HG02642 (cell line): ENCODE results near the gene KCNJ3.

Source experiments
- ATAC-seq: cut with Tn5 transposase; IDR thresholded peaks from one replicate; pipeline ENCODE4 v1.9.1; 2021; ENCODE audit warnings: mild to moderate bottlenecking; ENCODE audit not compliant: unreplicated experiment, poor library complexity

KCNJ3 gene

GRCh38 chr2:154698296-154698720 is at the start of gene KCNJ3:
Gene KCNJ3, plus strand, starts transcription at chr2:154698695. Its CDS starts 81 bp downstream, at chr2:154698776.
- ATAC-seq: no peak

GRCh38 chr2:154655499-154655898 is 43.0 kb upstream of the KCNJ3 start:
- no peak for ATAC-seq

GRCh38 chr2:154658854-154659253 is 39.6 kb upstream of the KCNJ3 start:
- ATAC-seq: no peak

- ATAC-seq: no peak
These were observed 34.2 kb upstream of the KCNJ3 start for GRCh38 chr2:154664248-154664647.

- ATAC-seq: no peak
These were observed 28.4 kb upstream of the KCNJ3 start for GRCh38 chr2:154670083-154670482.

- ATAC-seq: no peak
These were observed 24.8 kb upstream of the KCNJ3 start for GRCh38 chr2:154673694-154674093.

- no peak for ATAC-seq
These were observed 21.1 kb upstream of the KCNJ3 start for GRCh38 chr2:154677401-154677800.

- no peak for ATAC-seq
These were observed 16.8 kb upstream of the KCNJ3 start for GRCh38 chr2:154681741-154682140.

- ATAC-seq: no peak
These were observed 12.3 kb upstream of the KCNJ3 start for GRCh38 chr2:154686162-154686561.

- no peak for ATAC-seq
These were observed 10.1 kb upstream of the KCNJ3 start for GRCh38 chr2:154688373-154688772.

GRCh38 chr2:154689158-154689557 is 9.3 kb upstream of the KCNJ3 start:
- no peak for ATAC-seq

- ATAC-seq: no peak
These were observed 5.6 kb upstream of the KCNJ3 start for GRCh38 chr2:154692927-154693326.

- ATAC-seq: no peak
These were observed 4.7 kb upstream of the KCNJ3 start for GRCh38 chr2:154693741-154694340.

GRCh38 chr2:154694881-154695280 is 3.6 kb upstream of the KCNJ3 start:
- ATAC-seq: no peak

- no peak for ATAC-seq
These were observed 2.1 kb upstream of the KCNJ3 start for GRCh38 chr2:154696369-154696768.

GRCh38 chr2:154696810-154697417 is 1.6 kb upstream of the KCNJ3 start:
- no peak for ATAC-seq

- no peak for ATAC-seq
These were observed 860 bp upstream of the KCNJ3 start for GRCh38 chr2:154697418-154698252.

- no peak for ATAC-seq
These were observed 453 bp downstream of the KCNJ3 start for GRCh38 chr2:154698721-154699574.

- ATAC-seq: no peak
These were observed 1.1 kb downstream of the KCNJ3 start for GRCh38 chr2:154699575-154699930.

GRCh38 chr2:154700136-154700535 is 1.6 kb downstream of the KCNJ3 start:
- no peak for ATAC-seq

- ATAC-seq: no peak
These were observed 6.5 kb downstream of the KCNJ3 start for GRCh38 chr2:154704991-154705390.
